Stomach smooth muscle (tissue), 2 donors: ENCODE results near the gene PSME3IP1.

Source experiments
- H3K27ac ChIP-seq: one replicate; pipeline ENCODE4 v1.7.0; 2013; ENCODE audit warnings: mild to moderate bottlenecking, low read length, inconsistent platforms
- H3K27me3 ChIP-seq, 2 donors: one replicate each; pipeline ENCODE4 v1.7.0; 2013; ENCODE audit warnings: low read length in 2 of 2; ENCODE audit not compliant: insufficient read depth in 2 of 2, control insufficient read depth in 1 of 2
- H3K36me3 ChIP-seq, 2 donors: one replicate each; pipeline ENCODE4 v1.7.0; 2013; ENCODE audit warnings: low read length in 2 of 2; ENCODE audit not compliant: control insufficient read depth in 2 of 2, insufficient read depth in 2 of 2
- H3K4me1 ChIP-seq: one replicate; pipeline ENCODE4 v1.7.0; 2013; ENCODE audit warnings: low read length; ENCODE audit not compliant: control insufficient read depth, insufficient read depth
- H3K4me3 ChIP-seq, 2 donors: one replicate each; pipeline ENCODE4 v1.7.0; 2013; ENCODE audit warnings: low read length in 2 of 2
- H3K9ac ChIP-seq, 2 donors: one replicate each; pipeline ENCODE4 v1.7.0; 2013; ENCODE audit warnings: low read length in 2 of 2, mild to moderate bottlenecking in 1 of 2
- H3K9me3 ChIP-seq, 2 donors: one replicate each; pipeline ENCODE4 v1.7.0; 2013; ENCODE audit warnings: low read length in 2 of 2; ENCODE audit not compliant: control insufficient read depth in 2 of 2
- donor health status: healthy.
- donor health status: Pancreatic carcinoma.

Gene PSME3IP1

GRCh38 chr16:57185945-57186871 is at the start of gene PSME3IP1, which contains the start of gene RSPRY1:
Gene PSME3IP1, minus strand, starts transcription at chr16:57186039. Its CDS starts 12,185 bp downstream, at chr16:57173854.
Gene RSPRY1, plus strand, starts transcription at chr16:57186329. Its CDS starts 18,330 bp downstream, at chr16:57204659.
- peaks cover 26% of the 10 kb centered on the region for H3K4me1 ChIP-seq
- no peaks in the 10 kb centered on the region for H3K36me3 ChIP-seq
- peak within 1 kb of the TSS; percentile 95 to 99 for H3K9ac ChIP-seq
- no peaks in the 10 kb centered on the region for H3K9me3 ChIP-seq
- no peaks in the 10 kb centered on the region for H3K27me3 ChIP-seq
- H3K4me3 ChIP-seq: peak within 1 kb of the TSS; percentile 96 to 99
- peak within 1 kb of the TSS; percentile 94 for H3K27ac ChIP-seq

DNA sequence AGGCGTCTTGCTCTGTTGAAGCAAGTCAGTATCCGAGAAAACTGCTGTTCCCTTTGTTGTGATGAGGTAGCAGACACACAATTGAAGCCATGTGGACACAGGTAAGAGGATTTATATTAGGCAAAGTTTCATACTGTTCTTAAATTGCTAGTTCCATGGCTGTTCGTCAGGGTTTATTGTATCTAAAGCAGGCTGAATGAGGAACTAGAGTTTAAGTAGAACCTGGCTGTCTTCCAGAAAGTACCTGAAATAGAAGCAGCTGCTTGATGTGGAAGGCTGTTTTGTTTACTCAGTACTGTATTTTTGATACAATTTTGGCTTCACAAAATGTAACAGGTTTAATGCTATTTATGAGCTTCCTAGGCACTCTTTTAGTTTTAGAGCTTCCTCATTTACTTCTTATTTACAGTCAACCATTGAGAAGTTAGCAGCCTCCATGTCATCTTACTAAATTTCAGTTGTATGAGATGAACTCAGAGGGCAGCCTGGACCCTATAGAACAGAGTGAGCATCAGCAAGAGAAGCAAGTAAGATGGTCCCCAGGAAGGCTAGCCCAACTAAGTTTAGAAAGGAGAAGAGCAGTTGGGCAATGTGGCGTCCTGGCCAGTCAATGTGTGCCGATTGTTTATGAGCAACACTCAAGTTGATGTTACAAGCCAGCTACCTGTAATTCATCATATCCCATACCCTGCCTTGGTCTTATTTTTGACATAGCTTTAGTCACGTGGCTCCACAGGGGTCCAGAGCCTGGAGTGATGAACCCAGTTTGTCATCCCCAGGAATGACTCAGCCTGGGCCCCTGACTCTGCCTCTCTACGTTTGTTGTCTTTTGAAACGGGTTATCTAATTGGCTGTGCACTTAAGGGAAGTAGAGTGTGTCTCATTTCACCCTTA is 49.5 kb upstream of the PSME3IP1 start:
- peaks cover 46 to 47% of the 10 kb centered on the region in 2 donors for H3K36me3 ChIP-seq

DNA sequence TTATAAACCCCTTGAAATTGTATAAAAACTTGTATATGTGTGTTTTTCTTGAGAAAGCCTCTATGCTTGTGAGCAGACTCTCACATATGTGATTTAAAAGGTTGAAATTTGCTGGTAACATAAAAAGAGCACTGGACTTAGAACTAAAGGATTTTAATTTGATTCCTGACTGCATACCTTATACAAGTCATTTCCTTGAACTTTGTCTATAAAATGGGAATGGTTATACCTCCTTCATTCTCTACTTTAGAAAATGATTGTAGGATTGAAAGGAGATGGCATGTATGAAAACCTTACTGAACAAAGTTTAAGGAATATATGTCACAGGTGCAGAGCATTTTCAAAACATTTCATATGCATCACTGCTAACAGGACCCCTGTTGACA is 48.9 kb upstream of the PSME3IP1 start:
- H3K9me3 ChIP-seq: no peaks in the 10 kb centered on the region
- H3K4me3 ChIP-seq: no peak overlapping the region
- H3K4me1 ChIP-seq: no peaks in the 10 kb centered on the region
- no peak overlapping the region for H3K27ac ChIP-seq
- H3K36me3 ChIP-seq: peaks cover 46 to 49% of the 10 kb centered on the region in 2 donors
- H3K9ac ChIP-seq: no peak overlapping the region
- no peaks in the 10 kb centered on the region for H3K27me3 ChIP-seq

More for the DNA sequence above, 49.5 kb upstream of the PSME3IP1 start:
- no peak overlapping the region for H3K9ac ChIP-seq
- H3K4me1 ChIP-seq: no peaks in the 10 kb centered on the region
- H3K27me3 ChIP-seq: no peaks in the 10 kb centered on the region
- no peaks in the 10 kb centered on the region for H3K9me3 ChIP-seq
- H3K27ac ChIP-seq: no peak overlapping the region
- no peak overlapping the region for H3K4me3 ChIP-seq

DNA sequence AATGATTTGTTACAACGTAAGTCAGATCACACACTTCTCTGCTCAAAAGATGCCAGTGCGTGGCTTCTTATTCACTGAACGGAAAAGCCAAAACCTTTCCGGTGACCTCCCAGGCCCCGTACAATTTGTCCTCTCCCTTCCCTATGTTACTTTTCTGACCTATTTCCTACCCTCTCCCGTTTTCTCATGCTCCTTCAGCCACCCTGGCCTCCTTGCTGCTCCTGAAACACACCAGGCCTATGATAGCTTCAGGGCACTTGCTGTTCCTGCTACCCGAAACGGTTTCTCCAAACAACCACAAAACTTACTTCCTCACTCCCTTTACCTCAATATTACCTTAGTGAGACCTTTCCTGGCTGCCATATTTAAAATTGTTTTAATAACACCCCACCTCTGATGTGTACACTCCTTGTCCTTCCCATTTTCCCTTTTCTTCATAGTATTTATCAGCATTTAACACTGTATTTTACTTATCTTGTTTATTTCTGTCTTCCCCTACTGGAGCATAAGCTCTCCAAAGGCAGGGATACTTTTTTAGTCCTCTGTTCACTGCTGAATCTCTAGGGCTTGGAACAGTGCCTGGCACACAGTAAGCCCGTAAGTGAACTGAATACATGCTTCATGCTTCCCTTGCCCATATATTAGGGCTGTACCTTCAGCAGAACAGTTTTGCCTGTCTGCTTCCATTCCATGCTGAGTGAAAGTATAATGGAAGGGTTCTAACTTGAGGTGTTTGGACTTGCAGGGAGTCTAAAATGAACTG is 48.3 kb upstream of the PSME3IP1 start:
- peaks cover 43 to 50% of the 10 kb centered on the region in 2 donors for H3K36me3 ChIP-seq
- no peaks in the 10 kb centered on the region for H3K9me3 ChIP-seq
- no peaks in the 10 kb centered on the region for H3K4me1 ChIP-seq
- no peak overlapping the region for H3K27ac ChIP-seq
- H3K4me3 ChIP-seq: no peak overlapping the region
- no peaks in the 10 kb centered on the region for H3K27me3 ChIP-seq
- H3K9ac ChIP-seq: no peak overlapping the region

GRCh38 chr16:57231821-57232350 is 46.0 kb upstream of the PSME3IP1 start:
- H3K4me1 ChIP-seq: no peaks in the 10 kb centered on the region
- peaks cover 53 to 57% of the 10 kb centered on the region in 2 donors for H3K36me3 ChIP-seq
- no peak overlapping the region for H3K4me3 ChIP-seq
- H3K27me3 ChIP-seq: no peaks in the 10 kb centered on the region
- H3K27ac ChIP-seq: no peak overlapping the region
- no peak overlapping the region for H3K9ac ChIP-seq
- no peaks in the 10 kb centered on the region for H3K9me3 ChIP-seq

GRCh38 chr16:57229079-57229478 is 43.2 kb upstream of the PSME3IP1 start:
- Histone ChIP-seq H3K9me3 (no peaks in the 10 kb centered on the region), H3K4me3 (no peak overlapping the region), H3K9ac (no peak overlapping the region), H3K27ac (no peak overlapping the region), H3K4me1 (no peaks in the 10 kb centered on the region), H3K27me3 (no peaks in the 10 kb centered on the region), H3K36me3 (peaks cover 46 to 52% of the 10 kb centered on the region in 2 donors)

DNA sequence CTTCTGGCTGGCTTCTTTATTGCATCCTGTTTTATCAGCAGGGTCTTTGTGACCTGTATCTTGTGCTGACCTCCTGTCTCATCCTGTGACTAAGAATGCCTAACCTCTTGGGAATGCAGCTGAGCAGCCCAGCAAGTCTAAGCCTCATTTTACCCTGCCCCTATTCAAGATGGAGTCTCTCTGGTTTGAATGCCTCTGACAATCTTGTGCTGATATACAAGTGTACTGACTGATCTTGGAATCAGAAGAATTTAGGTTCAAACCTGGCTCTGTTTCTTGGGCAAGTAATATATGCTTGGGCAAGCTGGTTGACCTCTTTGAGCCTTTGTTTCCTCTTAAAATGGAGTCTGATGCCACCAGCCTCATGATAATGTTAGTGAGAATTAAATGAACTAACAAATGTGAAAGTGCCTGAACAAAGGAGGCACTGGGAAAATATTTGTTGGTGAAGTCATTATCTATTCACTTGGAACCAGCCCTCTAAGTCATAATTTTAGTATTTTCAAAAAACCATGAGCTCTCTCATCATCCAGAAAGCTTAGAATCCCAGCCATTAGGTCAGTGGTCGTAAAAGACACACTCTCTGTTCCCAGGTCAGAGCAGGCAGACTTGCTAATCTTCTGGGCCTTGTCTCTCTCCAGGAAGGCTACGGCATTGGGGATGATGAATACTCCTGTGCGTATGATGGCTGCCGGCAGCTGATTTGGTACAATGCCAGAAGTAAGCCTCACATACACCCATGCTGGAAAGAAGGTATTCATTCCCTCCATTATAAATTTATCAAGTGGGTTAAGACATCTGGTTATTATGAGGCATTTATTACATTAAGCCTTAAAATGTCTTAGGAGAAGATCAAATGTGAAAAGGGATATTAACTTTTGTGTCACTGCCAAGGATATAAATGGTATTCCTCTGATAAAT is 41.1 kb upstream of the PSME3IP1 start:
- no peaks in the 10 kb centered on the region for H3K27me3 ChIP-seq
- no peak overlapping the region for H3K4me3 ChIP-seq
- H3K4me1 ChIP-seq: no peaks in the 10 kb centered on the region
- H3K9ac ChIP-seq: no peak overlapping the region
- H3K9me3 ChIP-seq: no peaks in the 10 kb centered on the region
- no peak overlapping the region for H3K27ac ChIP-seq
- H3K36me3 ChIP-seq: peaks cover 45 to 47% of the 10 kb centered on the region in 2 donors

GRCh38 chr16:57225978-57226377 is 40.1 kb upstream of the PSME3IP1 start:
- Histone ChIP-seq H3K36me3 (peaks cover 46 to 49% of the 10 kb centered on the region in 2 donors), H3K4me1 (no peaks in the 10 kb centered on the region), H3K27ac (no peak overlapping the region), H3K9me3 (no peaks in the 10 kb centered on the region), H3K4me3 (no peak overlapping the region), H3K9ac (no peak overlapping the region), H3K27me3 (no peaks in the 10 kb centered on the region)

DNA sequence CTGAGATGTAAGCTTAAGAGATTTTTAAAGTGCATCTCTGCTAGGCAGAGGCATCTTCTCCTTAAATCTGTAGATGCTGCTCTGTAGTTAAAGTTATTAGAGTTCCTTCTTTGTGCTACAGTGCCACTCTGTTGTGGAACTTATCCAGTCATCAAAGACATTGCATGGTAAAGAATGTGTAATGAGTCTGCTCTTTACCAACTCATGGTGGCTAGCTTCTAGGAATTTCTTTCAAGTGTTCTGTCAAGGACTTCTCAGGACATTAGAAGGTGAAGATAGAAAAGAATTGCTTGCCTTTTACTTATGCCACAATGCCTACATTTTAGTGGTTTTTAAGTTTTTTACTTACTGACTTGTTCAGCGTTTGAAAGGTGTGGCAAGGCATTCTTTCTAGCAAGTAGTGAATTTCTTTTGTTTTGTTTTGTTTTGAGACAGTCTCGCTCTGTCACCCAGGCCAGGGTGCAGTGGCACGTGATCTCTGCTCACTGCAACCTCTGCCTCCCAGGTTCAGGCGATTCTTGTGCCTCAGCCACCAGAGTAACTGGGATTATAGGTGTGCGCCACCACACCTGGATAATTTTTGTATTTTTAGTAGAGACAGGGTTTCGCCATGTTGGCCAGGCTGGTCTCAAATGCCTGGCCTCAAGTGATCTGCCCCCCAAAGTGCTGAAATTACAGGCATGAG is 39.0 kb upstream of the PSME3IP1 start:
- Histone ChIP-seq H3K27me3 (no peaks in the 10 kb centered on the region), H3K27ac (no peak overlapping the region), H3K4me3 (no peak overlapping the region), H3K4me1 (no peaks in the 10 kb centered on the region), H3K36me3 (peaks cover 46 to 47% of the 10 kb centered on the region in 2 donors), H3K9me3 (no peaks in the 10 kb centered on the region), H3K9ac (no peak overlapping the region)
